ENCODE data around the gene CALHM4. TPM values are rescaled to one million over a fixed set of nuclear protein-coding genes. Genes with fewer than 3 reads are reported as not detected.

Gene CALHM4
- total RNA-seq, 6 experiments from 2014 or later: 0.24 to 0.31 (median 0.27) TPM; not detected in 3

GRCh38 chr6:116568821-116569755, 15.5 kb downstream of the CALHM4 start:
- peaks cover 4% of the 10 kb centered on the region; the same call in 1 of the 2 replicates for H3K27me3 Mint-ChIP-seq (ENCODE audit: insufficient read depth)
- peaks cover 76% of the 10 kb centered on the region for H3K4me1 Mint-ChIP-seq (ENCODE audit: low read depth)
- DNase-seq: no peak
- H3K36me3 Mint-ChIP-seq (ENCODE audit: low read depth): peaks cover 26% of the 10 kb centered on the region
- H3K9me3 Mint-ChIP-seq: no peaks in the 10 kb centered on the region
- H3K4me3 Mint-ChIP-seq: peak overlapping the region; percentile 100
- peak overlapping the region; percentile 84 for H3K27ac Mint-ChIP-seq
- no peak for TF ChIP-seq CTCF (IDR thresholded peaks at IDR 0.05)

DNA sequence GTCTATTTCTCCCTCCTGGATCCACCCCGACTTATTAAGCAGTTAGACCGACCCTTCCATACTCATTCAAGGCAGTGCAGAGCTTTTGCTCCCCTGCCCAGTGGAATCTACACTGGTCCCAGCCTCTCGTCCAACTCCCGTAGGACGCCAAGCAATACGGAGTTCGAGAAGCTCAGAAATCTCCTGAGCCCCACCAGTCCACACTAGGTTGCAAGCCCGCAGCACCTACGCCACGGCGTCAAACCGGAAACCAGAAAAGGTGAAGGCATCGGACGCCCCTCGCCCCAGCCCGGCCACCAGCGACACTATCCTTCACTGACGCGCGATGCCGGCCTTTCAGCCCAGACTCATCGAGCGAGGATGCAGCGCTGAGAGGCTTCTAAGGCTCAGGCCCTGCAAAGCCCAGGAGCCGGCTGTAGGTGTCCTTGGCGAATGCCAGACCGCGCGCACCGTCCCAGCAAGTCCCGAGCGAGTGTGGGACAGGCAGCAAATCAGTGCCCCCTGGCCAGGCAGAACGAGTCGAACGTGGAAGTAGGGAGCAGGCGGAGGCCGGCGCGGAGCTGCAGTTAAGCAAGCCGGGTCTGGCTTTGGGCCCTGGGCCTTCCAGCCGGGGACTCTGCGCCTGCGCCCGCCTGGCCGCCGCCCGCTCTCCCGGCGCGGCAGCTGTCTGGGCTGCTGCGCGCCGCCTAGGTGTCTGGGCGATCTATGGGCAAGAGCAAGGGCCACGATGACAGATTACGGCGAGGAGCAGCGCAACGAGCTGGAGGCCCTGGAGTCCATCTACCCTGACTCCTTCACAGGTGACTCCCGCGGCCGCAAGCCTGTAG, 17.5 kb downstream of the CALHM4 start, which contains the start of gene RWDD1:
TSS of gene RWDD1 (plus strand) at position 649 of the 827 bp plus-strand sequence. CDS start at position 728, 79 bp downstream.
- peak; percentile 26; the same call in 1 of the 2 replicates for TF ChIP-seq CTCF (IDR thresholded peaks at IDR 0.05)
- peak within 1 kb of the TSS; percentile 99 for H3K27ac Mint-ChIP-seq
- peaks cover 4% of the 10 kb centered on the region for H3K27me3 Mint-ChIP-seq (ENCODE audit: insufficient read depth)
- DNase-seq: peak; percentile 100
- no peaks in the 10 kb centered on the region for H3K9me3 Mint-ChIP-seq
- H3K36me3 Mint-ChIP-seq (ENCODE audit: low read depth): peaks cover 31% of the 10 kb centered on the region
- H3K4me3 Mint-ChIP-seq: peak within 1 kb of the TSS; percentile 100
- H3K4me1 Mint-ChIP-seq (ENCODE audit: low read depth): peaks cover 71% of the 10 kb centered on the region

DNA sequence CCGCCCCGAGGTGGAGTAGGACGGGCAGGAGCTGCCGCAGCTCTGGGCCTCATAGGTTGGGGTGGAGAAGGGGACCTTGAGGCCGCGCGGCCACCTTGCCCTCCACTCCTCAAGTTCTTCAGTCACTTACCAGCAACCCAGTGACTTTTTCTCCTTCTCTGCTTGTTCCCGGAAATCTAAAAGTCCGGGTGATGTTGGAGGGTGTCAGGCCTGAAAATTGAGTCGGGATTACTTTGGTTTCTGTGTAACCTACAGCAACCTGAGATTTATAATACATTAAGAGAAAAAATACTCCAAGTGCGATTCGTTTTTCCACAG, 18.1 kb downstream of the CALHM4 start:
- TF ChIP-seq CTCF (IDR thresholded peaks at IDR 0.05): no peak
- Mint-ChIP-seq H3K4me3 (peak overlapping the region; percentile 100), H3K27ac (peak overlapping the region; percentile 99), H3K36me3 (ENCODE audit: low read depth) (peaks cover 37% of the 10 kb centered on the region), H3K27me3 (ENCODE audit: insufficient read depth) (peaks cover 4% of the 10 kb centered on the region), H3K4me1 (ENCODE audit: low read depth) (peaks cover 71% of the 10 kb centered on the region), H3K9me3 (no peaks in the 10 kb centered on the region)
- no peak for DNase-seq

DNA sequence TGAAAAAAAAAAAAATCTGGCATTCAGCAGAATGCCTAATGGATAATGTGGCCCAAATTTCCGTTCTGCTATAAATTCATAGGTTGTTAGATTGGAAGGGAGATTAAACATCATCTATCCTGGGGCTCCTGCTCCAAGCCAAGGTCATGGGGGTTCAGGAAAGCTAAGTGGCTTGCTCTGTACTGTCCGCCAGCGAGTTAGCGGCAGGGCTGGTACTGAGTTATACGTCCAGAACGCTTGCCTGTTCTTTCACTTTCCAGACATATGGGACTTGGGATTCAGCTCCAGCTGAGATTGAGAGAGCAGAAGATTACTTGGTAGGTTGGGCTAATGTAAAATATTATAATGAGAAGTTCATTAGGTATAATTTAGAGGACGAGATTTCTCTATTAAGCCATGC, 18.6 kb downstream of the CALHM4 start:
- DNase-seq: peak; percentile 13
- H3K36me3 Mint-ChIP-seq (ENCODE audit: low read depth): peaks cover 42% of the 10 kb centered on the region
- peaks cover 4% of the 10 kb centered on the region for H3K27me3 Mint-ChIP-seq (ENCODE audit: insufficient read depth)
- peak overlapping the region; percentile 99 for H3K27ac Mint-ChIP-seq
- H3K4me1 Mint-ChIP-seq (ENCODE audit: low read depth): peaks cover 69% of the 10 kb centered on the region
- peak overlapping the region; percentile 100 for H3K4me3 Mint-ChIP-seq
- no peaks in the 10 kb centered on the region for H3K9me3 Mint-ChIP-seq
- TF ChIP-seq CTCF (IDR thresholded peaks at IDR 0.05): no peak

DNA sequence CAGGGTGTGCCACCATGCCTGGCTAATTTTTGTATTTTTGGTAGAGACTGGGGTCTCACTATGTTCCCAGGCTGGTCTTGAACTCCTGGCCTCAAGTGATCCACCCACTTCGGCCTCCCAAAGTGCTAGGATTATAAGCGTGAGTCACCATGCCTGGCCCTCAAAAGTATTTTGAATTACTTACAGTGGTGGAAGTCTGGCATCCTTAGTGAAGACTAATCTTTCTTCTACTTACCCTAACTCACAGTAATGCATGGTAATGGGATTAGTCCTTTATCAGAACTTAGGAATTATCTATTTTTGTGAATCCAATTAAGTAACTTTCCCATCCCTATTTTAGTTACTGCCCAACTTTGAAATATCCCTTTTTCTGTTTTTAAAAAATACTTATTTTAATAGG, 21.7 kb downstream of the CALHM4 start:
- H3K4me1 Mint-ChIP-seq (ENCODE audit: low read depth): peaks cover 66% of the 10 kb centered on the region

More for the DNA sequence above, 21.7 kb downstream of the CALHM4 start:
- H3K4me3 Mint-ChIP-seq: no peak overlapping the region; the same call in 1 of the 2 replicates
- no peaks in the 10 kb centered on the region for H3K9me3 Mint-ChIP-seq
- peaks cover 6% of the 10 kb centered on the region for H3K27me3 Mint-ChIP-seq (ENCODE audit: insufficient read depth)
- no peak for TF ChIP-seq CTCF (IDR thresholded peaks at IDR 0.05)
- H3K27ac Mint-ChIP-seq: no peak overlapping the region; the same call in 1 of the 2 replicates
- H3K36me3 Mint-ChIP-seq (ENCODE audit: low read depth): peaks cover 48% of the 10 kb centered on the region
- no peak for DNase-seq

Data from HFFc6 (cell line).